GM18951 (cell line): ENCODE results near the gene PNMA6E.
"Not testable (repeated sequence)": the region's sequence is repeated elsewhere in the genome, so short reads cannot be mapped to it uniquely, and the experiment has no call there.

Source experiments
- POLR2A ChIP-seq: IDR thresholded peaks from 4 replicates; pipeline ENCODE4 v1.6.1; 2011; ENCODE audit warnings: mild to moderate bottlenecking; ENCODE audit not compliant: insufficient read length, insufficient read depth; ENCODE audit errors: extremely low read depth
- in situ Hi-C: fragments of 300-500 bp; cut with MboI; formaldehyde crosslinking; loops from one replicate; pipeline ENCODE4 v1.12.0; 2022; ENCODE audit warnings: low sequenced_read_pairs, mixed read lengths, inconsistent platforms; ENCODE audit not compliant: unreplicated experiment

Gene PNMA6E

GRCh38 chrX:153395613-153396319 lies 5.4 kb downstream of the PNMA6E start:
- no peak for TF ChIP-seq POLR2A
- in situ Hi-C loops, result no loop called here

GRCh38 chrX:153394612-153395011 lies 6.5 kb downstream of the PNMA6E start:
- in situ Hi-C loops, result no loop called here
- no peak for TF ChIP-seq POLR2A

- TF ChIP-seq POLR2A, result no peak
- in situ Hi-C loops, result no loop called here
Observed at GRCh38 chrX:153392642-153393321, 8.4 kb downstream of the PNMA6E start.

GRCh38 chrX:153389460-153389768 lies 11.7 kb downstream of the PNMA6E start:
- in situ Hi-C loops, result not testable (repeated sequence)

GRCh38 chrX:153388722-153389459 lies 12.3 kb downstream of the PNMA6E start:
- TF ChIP-seq POLR2A, result no peak
- in situ Hi-C loops, result no loop called here

GRCh38 chrX:153387987-153388721 lies 13.0 kb downstream of the PNMA6E start:
- TF ChIP-seq POLR2A, result no peak
- in situ Hi-C loops, result no loop called here

GRCh38 chrX:153387345-153387744 lies 13.8 kb downstream of the PNMA6E start:
- in situ Hi-C loops, result no loop called here
- TF ChIP-seq POLR2A, result no peak

- no peak for TF ChIP-seq POLR2A
- in situ Hi-C loops, result no loop called here
Observed at GRCh38 chrX:153386097-153386496, 15.1 kb downstream of the PNMA6E start.

- in situ Hi-C loops, result not testable (repeated sequence)
Observed at GRCh38 chrX:153384973-153385372, 16.2 kb downstream of the PNMA6E start.

- no peak for TF ChIP-seq POLR2A
- in situ Hi-C loops, result no loop called here
Observed at GRCh38 chrX:153384390-153384789, 16.8 kb downstream of the PNMA6E start.

- in situ Hi-C loops, result no loop called here
- no peak for TF ChIP-seq POLR2A
Observed at GRCh38 chrX:153382563-153383482, 18.3 kb downstream of the PNMA6E start.

- in situ Hi-C loops, result no loop called here
- TF ChIP-seq POLR2A, result no peak
Observed at GRCh38 chrX:153381684-153382532, 19.2 kb downstream of the PNMA6E start.
